Endothelial cell of umbilical vein (primary cell): ENCODE measurements around the gene PHF2. TPM values are rescaled to one million over a fixed set of nuclear protein-coding genes. Genes with fewer than 3 reads are reported as not detected.

ENCODE experiments used
- BruUV-seq: library from RNA; stranded (reverse); fragments of 400-500 nt; replicated peaks from 2 replicates; lab custom pipeline; 2021; lab: Mats Ljungman, UMichigan
- CTCF ChIA-PET: fragments of 300-600, 350-600 bp; sonication (Branson Sonifier 250); formaldehyde crosslinking; loops from one replicate; lab custom pipeline; 2021; ENCODE audit warnings: antibody characterized with exemption, inconsistent platforms; lab: Charles Lee
- POLR2A ChIA-PET: fragments of 300-600, 350-600 bp; sonication (Branson Sonifier 250); formaldehyde crosslinking; loops from one replicate; lab custom pipeline; 2021; ENCODE audit warnings: antibody characterized with exemption, inconsistent platforms; lab: Charles Lee
- DNase-seq: peaks from one replicate; pipeline ENCODE4 v3.0.0-alpha.2; 2011; ENCODE audit warnings: low read depth, low spot score
- FAIRE-seq: peaks from 2 replicates; lab custom pipeline; 2011; peaks lifted over from hg19 to GRCh38; lab: Jason Lieb, UNC
- H2AFZ ChIP-seq: 2 replicates; pipeline ENCODE4 v1.6.0; 2012; ENCODE audit warnings: low read depth, low read length, control low read depth, inconsistent platforms
- H3K27ac ChIP-seq: 2 replicates; pipeline ENCODE4 v1.5.1; 2011; ENCODE audit warnings: low read depth, mild to moderate bottlenecking, control low read depth, low read length, moderate library complexity; ENCODE audit not compliant: insufficient read depth
- H3K27me3 ChIP-seq, 2 experiments: 2 replicates each; pipeline versions ENCODE4 v1.6.0 to v1.6.1; 2011; ENCODE audit warnings: low read length in 2 of 2, mixed read lengths in 1 of 2; ENCODE audit not compliant: control insufficient read depth in 2 of 2, insufficient read depth in 2 of 2
- H3K36me3 ChIP-seq, 2 experiments: 2 replicates in 1 of 2; 3 replicates in 1 of 2; pipeline ENCODE4 v1.5.1; 2011; ENCODE audit warnings: low read length in 2 of 2, mild to moderate bottlenecking in 1 of 2, moderate library complexity in 1 of 2; ENCODE audit not compliant: control insufficient read depth in 2 of 2, insufficient read depth in 2 of 2; ENCODE audit errors: extremely low read depth in 1 of 2
- H3K4me1 ChIP-seq: 3 replicates; pipeline ENCODE4 v1.5.1; 2011; ENCODE audit warnings: mild to moderate bottlenecking, low read length; ENCODE audit not compliant: control insufficient read depth, insufficient read depth; ENCODE audit errors: extremely low read depth
- H3K4me2 ChIP-seq: 2 replicates; pipeline ENCODE4 v1.6.1; 2011; ENCODE audit warnings: low read length, control low read depth, mixed read lengths; ENCODE audit not compliant: insufficient read depth
- H3K4me3 ChIP-seq, 3 experiments: fragments of 200-600 bp in 1 of 3; sonication (generic), shearing (Covaris generic) in 1 of 3; replicated peaks in 1 of 3; 2 replicates each; pipeline ENCODE4 v1.5.1; 2011 to 2016; ENCODE audit warnings: control low read depth in 3 of 3, low read length in 3 of 3, mild to moderate bottlenecking in 2 of 3, inconsistent platforms in 1 of 3, low read depth in 1 of 3, moderate library complexity in 1 of 3; ENCODE audit not compliant: insufficient read depth in 1 of 3
- H3K79me2 ChIP-seq: 2 replicates; pipeline ENCODE4 v1.6.0; 2012; ENCODE audit warnings: low read length, inconsistent platforms; ENCODE audit not compliant: control insufficient read depth, insufficient read depth
- H3K9ac ChIP-seq: replicated peaks from 2 replicates; pipeline ENCODE3; 2011; ENCODE audit warnings: low read length, control low read depth; ENCODE audit not compliant: insufficient read depth; ENCODE audit errors: extremely low read depth
- H3K9me1 ChIP-seq: replicated peaks from 3 replicates; pipeline ENCODE4 v1.6.0; 2011; ENCODE audit warnings: mild to moderate bottlenecking, low read length; ENCODE audit not compliant: control insufficient read depth, insufficient read depth; ENCODE audit errors: extremely low read depth
- H3K9me3 ChIP-seq: replicated peaks from 2 replicates; pipeline ENCODE4 v1.5.1; 2012; ENCODE audit warnings: low read length, inconsistent platforms; ENCODE audit not compliant: control insufficient read depth, insufficient read depth
- H4K20me1 ChIP-seq: replicated peaks from 2 replicates; pipeline ENCODE3; 2011; ENCODE audit warnings: mild to moderate bottlenecking, low read length; ENCODE audit not compliant: control insufficient read depth, insufficient read depth; ENCODE audit errors: extremely low read depth
- CTCF ChIP-seq, 2 donors: IDR thresholded peaks; 1 replicate in 1 of 2; 2 replicates in 1 of 2; pipeline ENCODE4 v1.5.1; 2011; ENCODE audit warnings: low read length in 2 of 2, mild to moderate bottlenecking in 2 of 2, moderate library complexity in 2 of 2, control low read depth in 1 of 2, inconsistent platforms in 1 of 2, low read depth in 1 of 2; ENCODE audit not compliant: insufficient read depth in 1 of 2; ENCODE audit errors: extremely low read depth in 1 of 2
- EZH2 ChIP-seq: IDR thresholded peaks from 2 replicates; pipeline ENCODE4 v1.6.1; 2012; ENCODE audit warnings: borderline replicate concordance, low read depth, mild to moderate bottlenecking, moderate library complexity, low read length, inconsistent platforms; ENCODE audit not compliant: severe bottlenecking
- FOS ChIP-seq: IDR thresholded peaks from 2 replicates; pipeline ENCODE4 v1.6.1; 2011; ENCODE audit warnings: mild to moderate bottlenecking, low read length, moderate library complexity, borderline replicate concordance; ENCODE audit not compliant: insufficient read depth
- GATA2 ChIP-seq: IDR thresholded peaks from 2 replicates; pipeline ENCODE4 v1.7.0; 2011; ENCODE audit warnings: low read depth, mild to moderate bottlenecking, moderate library complexity, mixed read lengths, low read length; ENCODE audit not compliant: insufficient read length, insufficient read depth
- JUN ChIP-seq: IDR thresholded peaks from 2 replicates; pipeline ENCODE4 v1.6.1; 2011; ENCODE audit warnings: borderline replicate concordance, low read depth; ENCODE audit not compliant: insufficient read length, insufficient read depth
- MAX ChIP-seq: IDR thresholded peaks from 2 replicates; pipeline ENCODE4 v1.6.1; 2011; ENCODE audit not compliant: insufficient read depth, insufficient read length
- MYC ChIP-seq: IDR thresholded peaks from one replicate; pipeline ENCODE4 v1.6.1; 2011; ENCODE audit warnings: mild to moderate bottlenecking, low read depth, low read length
- POLR2A ChIP-seq: IDR thresholded peaks from 2 replicates; pipeline ENCODE4 v1.6.1; 2012; ENCODE audit warnings: low read depth, mild to moderate bottlenecking, control low read depth, low read length
- POLR2AphosphoS5 ChIP-seq: IDR thresholded peaks from 2 replicates; pipeline ENCODE4 v1.6.1; 2012; ENCODE audit warnings: low read depth, mild to moderate bottlenecking, control low read depth, low read length, moderate library complexity; ENCODE audit not compliant: insufficient read depth
- dilution Hi-C: fragments of 300-500 bp; cut with MboI; formaldehyde crosslinking; loops from one replicate; pipeline ENCODE4 v1.15.0; 2019; ENCODE audit warnings: low sequenced_read_pairs; ENCODE audit not compliant: extremely low pct_ligation_motif_present
- intact Hi-C: fragments of 100-400 bp; cut with micrococcal nuclease; formaldehyde crosslinking; loops from one replicate; pipeline ENCODE4 v1.10.0; 2022
- polyA plus RNA-seq, 4 experiments: library from polyadenylated mRNA; depleted of rRNA in 3 of 4; stranded (reverse) in 3 of 4; unstranded in 1 of 4; fragments of >200 nt; gene quantifications; 2 replicates each; pipeline versions ENCODE4 v1.2.1 to v1.2.3, GENCODE V29; 2011 to 2012; ENCODE audit warnings: missing spikeins in 1 of 4
- total RNA-seq: library from RNA; stranded (reverse); gene quantifications from 2 replicates; pipeline ENCODE4 v1.2.3, GENCODE V29; 2021

PHF2 gene
- total and polyA plus RNA-seq, 2 donors (not counting 3 experiments of a cell fraction or from before 2014, with no cell fraction given), result 9.8 to 22.5 TPM

GRCh38 chr9:93657331-93658111, 81.1 kb downstream of the PHF2 start:
- Histone ChIP-seq H3K9me1 (no peaks in the 10 kb centered on the region), H2AFZ (no peak overlapping the region), H3K79me2 (no peaks in the 10 kb centered on the region), H3K4me2 (no peak overlapping the region), H3K9me3 (no peaks in the 10 kb centered on the region), H4K20me1 (no peaks in the 10 kb centered on the region), H3K4me3 (no peak overlapping the region), H3K27me3 (no peaks in the 10 kb centered on the region), H3K27ac (no peak overlapping the region), H3K36me3 (peaks cover 0 to 21% of the 10 kb centered on the region in 2 experiments), H3K9ac (no peak overlapping the region), H3K4me1 (no peaks in the 10 kb centered on the region)
- no TSS peak for BruUV-seq
- ChIA-PET CTCF (no interaction called here), POLR2A (no interaction called here)
- no peak for TF ChIP-seq JUN
- TF ChIP-seq FOS, result no peak
- no peak for TF ChIP-seq MYC
- no peak for TF ChIP-seq POLR2A
- TF ChIP-seq CTCF (IDR thresholded peaks at IDR 0.05; ENCODE audit: extremely low read depth in 1 of 2, insufficient read depth in 1 of 2, low read depth in 1 of 2, low read length in 2 of 2), result no peak
- no peak for TF ChIP-seq POLR2AphosphoS5
- no peak for TF ChIP-seq EZH2
- no peak for TF ChIP-seq MAX
- TF ChIP-seq GATA2, result no peak
- dilution Hi-C loops (no loop called here), intact Hi-C loops (no loop called here)
- FAIRE-seq, result no peak
- no peak for DNase-seq
